ENCODE measurements around the gene MAPK12. TPM values are rescaled to one million over a fixed set of nuclear protein-coding genes. Genes with fewer than 3 reads are reported as not detected.
A peak's percentile ranks its signal among the peaks of the same experiment; 100 is the strongest.
"Not testable (repeated sequence)": the region's sequence is repeated elsewhere in the genome, so short reads cannot be mapped to it uniquely, and the experiment has no call there.

MAPK12 gene
- total RNA-seq, 1 donor from 2014 or later: 27.3 TPM

DNA sequence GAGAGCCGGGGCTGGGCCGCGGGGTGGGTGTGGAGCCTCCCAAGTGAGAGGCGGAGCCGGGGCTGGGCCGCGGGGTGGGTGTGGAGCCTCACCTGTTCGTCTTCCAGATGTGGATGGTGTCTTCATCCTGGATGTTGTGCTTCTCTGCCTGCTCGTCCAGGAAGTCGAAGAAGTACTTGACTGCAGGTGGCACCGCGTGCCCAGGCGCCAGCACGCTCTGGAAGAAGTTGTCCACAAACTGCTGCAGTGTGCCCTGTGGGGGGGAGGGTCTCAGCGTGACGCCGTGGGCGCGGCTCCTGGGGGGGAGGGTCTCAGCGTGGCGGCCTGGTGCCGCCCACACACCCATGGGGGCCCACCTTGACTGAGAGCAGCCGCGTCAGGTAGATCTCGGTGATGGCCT, 16.3 kb upstream of the MAPK12 start:
- Mint-ChIP-seq H3K27ac (ENCODE audit: unreplicated experiment) (no peak overlapping the region), H3K36me3 (ENCODE audit: unreplicated experiment) (peaks cover 23% of the 10 kb centered on the region), H3K4me1 (ENCODE audit: unreplicated experiment) (peaks cover 7% of the 10 kb centered on the region), H3K9me3 (ENCODE audit: unreplicated experiment) (no peaks in the 10 kb centered on the region), H3K4me3 (ENCODE audit: unreplicated experiment) (no peak overlapping the region), H3K27me3 (ENCODE audit: unreplicated experiment) (no peaks in the 10 kb centered on the region)
- TF ChIP-seq, protein P1, sequence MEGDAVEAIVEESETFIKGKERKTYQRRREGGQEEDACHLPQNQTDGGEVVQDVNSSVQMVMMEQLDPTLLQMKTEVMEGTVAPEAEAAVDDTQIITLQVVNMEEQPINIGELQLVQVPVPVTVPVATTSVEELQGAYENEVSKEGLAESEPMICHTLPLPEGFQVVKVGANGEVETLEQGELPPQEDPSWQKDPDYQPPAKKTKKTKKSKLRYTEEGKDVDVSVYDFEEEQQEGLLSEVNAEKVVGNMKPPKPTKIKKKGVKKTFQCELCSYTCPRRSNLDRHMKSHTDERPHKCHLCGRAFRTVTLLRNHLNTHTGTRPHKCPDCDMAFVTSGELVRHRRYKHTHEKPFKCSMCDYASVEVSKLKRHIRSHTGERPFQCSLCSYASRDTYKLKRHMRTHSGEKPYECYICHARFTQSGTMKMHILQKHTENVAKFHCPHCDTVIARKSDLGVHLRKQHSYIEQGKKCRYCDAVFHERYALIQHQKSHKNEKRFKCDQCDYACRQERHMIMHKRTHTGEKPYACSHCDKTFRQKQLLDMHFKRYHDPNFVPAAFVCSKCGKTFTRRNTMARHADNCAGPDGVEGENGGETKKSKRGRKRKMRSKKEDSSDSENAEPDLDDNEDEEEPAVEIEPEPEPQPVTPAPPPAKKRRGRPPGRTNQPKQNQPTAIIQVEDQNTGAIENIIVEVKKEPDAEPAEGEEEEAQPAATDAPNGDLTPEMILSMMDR (IDR thresholded peaks at IDR 0.05): no peak
- DNase-seq (ENCODE audit: extremely low spot score, unreplicated experiment): no peak

DNA sequence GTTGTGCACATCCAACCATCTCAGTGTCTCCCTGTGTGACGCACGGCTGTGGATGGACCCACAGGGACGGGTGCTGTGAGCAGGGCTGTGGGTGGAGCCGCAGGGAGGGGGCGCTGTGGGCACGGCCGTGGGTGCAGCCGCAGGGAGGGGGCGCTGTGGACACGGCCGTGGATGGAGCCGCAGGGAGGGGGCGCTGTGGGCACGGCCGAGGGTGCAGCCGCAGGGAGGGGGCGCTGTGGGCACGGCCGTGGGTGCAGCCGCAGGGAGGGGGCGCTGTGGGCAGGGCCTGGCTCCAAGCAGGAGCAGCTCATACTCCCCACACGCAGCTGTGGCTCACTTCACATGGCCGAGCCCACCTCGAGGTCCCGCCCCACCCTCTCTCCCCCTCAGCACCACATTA, 14.7 kb upstream of the MAPK12 start:
- TF ChIP-seq, protein P1 (IDR thresholded peaks at IDR 0.05): peak; percentile 60
- Mint-ChIP-seq H3K36me3 (ENCODE audit: unreplicated experiment) (peaks cover 23% of the 10 kb centered on the region), H3K4me3 (ENCODE audit: unreplicated experiment) (no peak overlapping the region), H3K27me3 (ENCODE audit: unreplicated experiment) (no peaks in the 10 kb centered on the region), H3K9me3 (ENCODE audit: unreplicated experiment) (no peaks in the 10 kb centered on the region), H3K4me1 (ENCODE audit: unreplicated experiment) (peaks cover 5% of the 10 kb centered on the region), H3K27ac (ENCODE audit: unreplicated experiment) (no peak overlapping the region)
- DNase-seq (ENCODE audit: extremely low spot score, unreplicated experiment): no peak

DNA sequence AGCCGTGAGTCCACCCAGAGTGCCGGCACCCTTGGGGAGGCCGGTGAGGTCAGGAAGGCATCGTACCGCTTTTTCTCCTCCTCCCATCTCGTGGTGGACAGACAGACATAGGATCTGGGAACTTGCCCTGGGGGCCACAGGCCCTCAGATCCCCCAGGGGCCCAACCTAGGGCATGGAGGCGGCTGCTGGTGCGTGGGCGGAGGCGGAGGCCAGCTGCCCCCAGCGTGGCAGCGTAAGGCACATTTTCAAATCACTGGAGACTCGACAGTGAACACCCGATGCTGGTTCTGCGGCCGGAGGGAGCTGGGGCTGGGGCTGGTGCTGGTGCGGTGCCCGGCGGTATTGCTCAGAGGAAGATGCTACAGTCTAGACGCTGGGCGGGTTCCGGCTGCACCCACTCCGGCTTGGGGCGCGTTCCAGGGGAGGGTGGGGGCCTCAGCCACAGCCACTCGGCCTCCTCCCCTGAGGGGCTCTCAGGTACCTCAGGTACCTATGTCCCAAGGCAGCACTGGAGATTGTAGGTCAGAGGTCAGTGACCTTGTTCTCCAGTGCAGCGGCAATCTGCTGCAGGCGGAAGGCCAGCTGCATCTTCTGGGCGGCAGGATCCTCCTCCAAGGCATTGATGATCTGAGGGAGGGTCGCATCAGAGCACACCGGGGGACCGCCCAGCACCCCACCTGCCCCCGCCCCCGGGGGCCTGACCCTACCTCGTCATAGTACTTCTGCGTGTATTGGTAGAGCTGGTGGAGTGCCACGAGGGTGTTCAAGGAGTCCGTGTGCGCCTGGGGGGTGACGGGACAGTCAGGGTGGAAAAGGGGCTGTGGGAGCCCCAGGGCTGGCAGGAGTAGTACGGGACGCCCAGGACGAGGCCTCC, 13.9 kb upstream of the MAPK12 start:
- no peak for DNase-seq (ENCODE audit: extremely low spot score, unreplicated experiment)
- H3K9me3 Mint-ChIP-seq (ENCODE audit: unreplicated experiment): no peaks in the 10 kb centered on the region
- H3K36me3 Mint-ChIP-seq (ENCODE audit: unreplicated experiment): peaks cover 20% of the 10 kb centered on the region
- H3K4me3 Mint-ChIP-seq (ENCODE audit: unreplicated experiment): no peak overlapping the region
- TF ChIP-seq, protein P1 (IDR thresholded peaks at IDR 0.05): no peak
- H3K4me1 Mint-ChIP-seq (ENCODE audit: unreplicated experiment): peaks cover 11% of the 10 kb centered on the region
- H3K27ac Mint-ChIP-seq (ENCODE audit: unreplicated experiment): no peak overlapping the region
- H3K27me3 Mint-ChIP-seq (ENCODE audit: unreplicated experiment): no peaks in the 10 kb centered on the region

DNA sequence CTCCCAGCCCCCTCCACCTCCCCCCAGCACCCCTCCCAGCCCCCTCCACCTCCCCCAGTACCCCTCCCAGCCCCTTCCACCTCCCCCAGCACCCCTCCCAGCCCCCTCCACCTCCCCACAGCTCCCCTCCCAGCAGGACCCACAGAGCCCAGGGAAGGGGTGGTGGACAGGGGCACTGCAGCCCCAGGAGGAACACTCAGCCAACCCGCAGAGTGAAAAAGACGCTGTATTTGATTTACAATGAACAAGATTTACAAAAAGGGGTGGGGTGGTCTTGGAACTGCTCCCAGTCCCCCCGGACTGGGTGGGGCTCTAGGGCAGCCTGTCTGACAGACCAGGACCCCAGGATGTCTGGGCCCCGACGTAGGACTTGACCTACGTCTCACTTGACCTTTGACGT, 13.3 kb upstream of the MAPK12 start:
- no peak overlapping the region for H3K4me3 Mint-ChIP-seq (ENCODE audit: unreplicated experiment)
- peaks cover 11% of the 10 kb centered on the region for H3K4me1 Mint-ChIP-seq (ENCODE audit: unreplicated experiment)
- TF ChIP-seq, protein P1 (IDR thresholded peaks at IDR 0.05): no peak
- H3K9me3 Mint-ChIP-seq (ENCODE audit: unreplicated experiment): no peaks in the 10 kb centered on the region
- no peaks in the 10 kb centered on the region for H3K27me3 Mint-ChIP-seq (ENCODE audit: unreplicated experiment)
- DNase-seq (ENCODE audit: extremely low spot score, unreplicated experiment): no peak
- peaks cover 19% of the 10 kb centered on the region for H3K36me3 Mint-ChIP-seq (ENCODE audit: unreplicated experiment)
- no peak overlapping the region for H3K27ac Mint-ChIP-seq (ENCODE audit: unreplicated experiment)

DNA sequence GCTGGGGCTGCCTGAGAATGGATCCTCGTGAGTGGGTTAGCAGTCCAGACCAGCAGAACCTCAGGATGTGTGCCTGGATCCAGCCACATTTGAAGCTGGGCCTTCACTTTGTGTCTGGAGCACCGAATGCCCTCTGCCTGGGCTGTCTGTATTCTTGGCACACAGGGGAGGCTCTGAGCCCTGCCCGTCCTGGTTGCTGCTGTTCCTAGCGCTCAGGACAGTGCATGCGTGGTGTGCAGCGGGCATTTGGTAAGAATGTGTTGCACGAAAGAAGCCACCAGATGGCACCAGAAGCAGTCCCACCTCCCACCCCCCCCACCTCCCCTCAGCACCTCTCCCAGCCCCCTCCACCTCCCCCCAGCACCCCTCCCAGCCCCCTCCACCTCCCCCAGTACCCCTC, 12.8 kb upstream of the MAPK12 start:
- peak overlapping the region; percentile 54 for H3K27ac Mint-ChIP-seq (ENCODE audit: unreplicated experiment)
- H3K4me3 Mint-ChIP-seq (ENCODE audit: unreplicated experiment): no peak overlapping the region
- no peak for DNase-seq (ENCODE audit: extremely low spot score, unreplicated experiment)
- no peaks in the 10 kb centered on the region for H3K27me3 Mint-ChIP-seq (ENCODE audit: unreplicated experiment)
- H3K9me3 Mint-ChIP-seq (ENCODE audit: unreplicated experiment): no peaks in the 10 kb centered on the region
- peaks cover 19% of the 10 kb centered on the region for H3K36me3 Mint-ChIP-seq (ENCODE audit: unreplicated experiment)
- H3K4me1 Mint-ChIP-seq (ENCODE audit: unreplicated experiment): peaks cover 13% of the 10 kb centered on the region
- TF ChIP-seq, protein P1 (IDR thresholded peaks at IDR 0.05): peak; percentile 55

DNA sequence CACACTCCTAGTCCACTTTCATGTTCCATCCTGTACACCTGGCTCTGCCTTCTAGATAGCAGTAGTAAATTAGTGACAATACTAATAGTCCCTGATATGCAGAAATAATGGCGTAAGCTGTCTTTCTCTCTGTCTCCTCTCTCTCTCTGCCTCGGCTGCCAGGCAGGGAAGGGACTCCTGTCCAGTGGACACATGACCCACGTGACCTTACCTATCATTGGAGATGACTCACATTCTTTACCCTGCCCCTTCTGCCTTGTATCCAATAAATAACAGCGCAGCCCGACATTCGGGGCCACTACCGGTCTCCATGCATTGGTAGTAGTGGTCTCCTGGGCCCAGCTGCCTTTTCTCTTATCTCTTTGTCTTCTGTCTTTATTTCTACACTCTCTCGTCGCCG, 12.3 kb upstream of the MAPK12 start:
- H3K9me3 Mint-ChIP-seq (ENCODE audit: unreplicated experiment); DNase-seq (ENCODE audit: extremely low spot score, unreplicated experiment); H3K4me3 Mint-ChIP-seq (ENCODE audit: unreplicated experiment); H3K27me3 Mint-ChIP-seq (ENCODE audit: unreplicated experiment): not testable (repeated sequence)
- Mint-ChIP-seq H3K36me3 (ENCODE audit: unreplicated experiment) (peaks cover 17% of the 10 kb centered on the region), H3K4me1 (ENCODE audit: unreplicated experiment) (peaks cover 15% of the 10 kb centered on the region), H3K27ac (ENCODE audit: unreplicated experiment) (peak overlapping the region; percentile 54)

DNA sequence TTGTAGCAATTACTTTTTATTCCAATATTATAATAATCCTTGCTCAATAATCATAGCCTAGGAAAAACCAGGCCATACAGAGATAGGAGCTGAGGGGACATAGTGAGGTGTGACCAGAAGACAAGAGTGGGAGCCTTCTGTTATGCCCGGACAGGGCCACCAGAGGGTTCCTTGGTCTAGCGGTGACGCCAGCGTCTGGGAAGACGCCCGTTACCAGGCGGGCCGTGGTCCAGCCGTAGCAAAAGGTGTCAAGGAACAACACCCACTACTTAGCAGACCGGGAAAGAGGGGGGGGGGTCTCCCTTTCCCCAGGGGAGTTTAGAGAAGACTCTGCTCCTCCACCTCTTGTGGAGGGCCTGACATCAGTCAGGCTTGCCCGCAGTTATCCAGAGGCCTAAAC, 11.9 kb upstream of the MAPK12 start:
- H3K9me3 Mint-ChIP-seq (ENCODE audit: unreplicated experiment); H3K27me3 Mint-ChIP-seq (ENCODE audit: unreplicated experiment); H3K27ac Mint-ChIP-seq (ENCODE audit: unreplicated experiment); H3K4me3 Mint-ChIP-seq (ENCODE audit: unreplicated experiment); DNase-seq (ENCODE audit: extremely low spot score, unreplicated experiment): not testable (repeated sequence)
- H3K36me3 Mint-ChIP-seq (ENCODE audit: unreplicated experiment): peaks cover 17% of the 10 kb centered on the region
- peaks cover 19% of the 10 kb centered on the region for H3K4me1 Mint-ChIP-seq (ENCODE audit: unreplicated experiment)
